Natural killer cell (primary cell): ENCODE measurements around the gene ADGRE3. TPM values are rescaled to one million over a fixed set of nuclear protein-coding genes. Genes with fewer than 3 reads are reported as not detected.
A peak's percentile ranks its signal among the peaks of the same experiment; 100 is the strongest.
"Not testable (repeated sequence)": the region's sequence is repeated elsewhere in the genome, so short reads cannot be mapped to it uniquely, and the experiment has no call there.

Source experiments
- ATAC-seq, 3 donors: fragments of 150-1000 bp in 2 of 3; fragments of 200-7000 bp in 1 of 3; cut with Tn5 transposase; 1 replicate in 1 of 3; 2 replicates in 2 of 3; pipeline ENCODE4 v1.10.0; 2021; ENCODE audit warnings: mild to moderate bottlenecking in 2 of 3, moderate library complexity in 2 of 3
- DNase-seq, 2 donors: peaks; one replicate each; pipeline versions ENCODE4 v3.0.0 to v3.0.0-alpha.2; 2013 to 2021; ENCODE audit warnings: mixed read lengths in 1 of 2
- H3K27ac ChIP-seq: one replicate; pipeline ENCODE4 v1.5.1; 2013; ENCODE audit warnings: mild to moderate bottlenecking, low read length
- H3K27me3 ChIP-seq: one replicate; pipeline ENCODE4 v1.6.1; 2013; ENCODE audit warnings: low read length; ENCODE audit not compliant: control insufficient read depth, insufficient read depth
- H3K36me3 ChIP-seq: one replicate; pipeline ENCODE4 v1.6.1; 2013; ENCODE audit warnings: low read length; ENCODE audit not compliant: control insufficient read depth, insufficient read depth
- H3K4me1 ChIP-seq: one replicate; pipeline ENCODE4 v1.6.1; 2013; ENCODE audit warnings: low read length; ENCODE audit not compliant: control insufficient read depth, insufficient read depth
- H3K4me3 ChIP-seq: one replicate; pipeline ENCODE4 v1.5.1; 2013; ENCODE audit warnings: low read length
- H3K9me3 ChIP-seq: one replicate; pipeline ENCODE4 v1.6.1; 2013; ENCODE audit warnings: low read length; ENCODE audit not compliant: control insufficient read depth, insufficient read depth
- H3K27ac Mint-ChIP-seq, 2 donors: one replicate each; pipeline ENCODE4 v1.8.0; 2022; ENCODE audit warnings: mild to moderate bottlenecking in 2 of 2, mixed read lengths in 2 of 2, moderate library complexity in 1 of 2
- H3K27me3 Mint-ChIP-seq, 2 donors: one replicate each; pipeline ENCODE4 v1.8.0; 2022; ENCODE audit warnings: low read depth in 2 of 2, mixed read lengths in 2 of 2
- H3K36me3 Mint-ChIP-seq: one replicate; pipeline ENCODE4 v1.8.0; 2022; ENCODE audit warnings: mixed read lengths
- H3K4me1 Mint-ChIP-seq, 2 donors: one replicate each; pipeline ENCODE4 v1.8.0; 2022; ENCODE audit warnings: mixed read lengths in 2 of 2
- H3K4me3 Mint-ChIP-seq: one replicate; pipeline ENCODE4 v1.8.0; 2022; ENCODE audit warnings: mild to moderate bottlenecking, moderate library complexity, mixed read lengths
- H3K9me3 Mint-ChIP-seq, 2 donors: one replicate each; pipeline ENCODE4 v1.8.0; 2022; ENCODE audit warnings: mixed read lengths in 2 of 2
- WGBS: methylation state at CpG from one replicate; pipeline ENCODE4 v1.1.7; 2013; ENCODE audit warnings: missing lambda C conversion rate; ENCODE audit not compliant: insufficient coverage; 5-methylcytosine and 5-hydroxymethylcytosine counted together
- intact Hi-C: fragments of 100-400 bp; cut with micrococcal nuclease; formaldehyde crosslinking; loops from one replicate; pipeline ENCODE4 v1.14.2; 2022
- total RNA-seq, 4 donors: library from RNA; stranded (reverse); fragments of 120-200 nt in 1 of 4; gene quantifications; one replicate each; pipeline versions ENCODE4 v1.2.3 to v1.2.4, GENCODE V29; 2013 to 2022
- TF ChIP-seq, protein P1 (sequence below): fragments of 200-600 bp; IDR thresholded peaks from one replicate; pipeline ENCODE4 v1.8.0; 2022; ENCODE audit warnings: antibody characterized with exemption

The ADGRE3 gene
- total RNA-seq, 3 donors from 2014 or later (not counting 1 experiment from before 2014, with no cell fraction given) = 0.59 to 9.1 (median 1.0) TPM

DNA sequence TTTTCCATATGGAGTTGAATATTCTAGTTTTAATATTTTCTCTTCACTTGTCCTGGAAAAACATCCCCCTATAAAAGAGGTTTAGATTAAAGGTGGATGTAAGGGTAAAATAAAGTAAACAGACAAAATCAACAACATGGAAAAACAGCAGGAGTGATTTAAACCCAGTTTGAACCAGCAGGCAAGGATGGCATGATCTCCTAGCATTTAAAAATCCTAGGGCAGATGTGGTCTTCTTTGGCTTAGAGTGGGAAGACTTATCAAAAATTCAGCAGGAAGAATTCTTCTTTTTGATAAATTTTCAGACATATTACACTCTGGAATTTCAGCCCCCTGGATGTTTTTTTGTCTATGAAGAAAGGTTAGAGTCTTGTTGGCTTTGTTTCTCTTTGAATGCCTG is 55.2 kb downstream of the ADGRE3 start:
- peaks cover 11% of the 10 kb centered on the region for H3K9me3 ChIP-seq
- H3K27me3 ChIP-seq = no peaks in the 10 kb centered on the region
- ATAC-seq (no peak), DNase-seq (no peak)
- peaks cover 6% of the 10 kb centered on the region in 2 donors for H3K27me3 Mint-ChIP-seq
- no peak overlapping the region for H3K4me3 ChIP-seq
- peaks cover 13% of the 10 kb centered on the region for H3K36me3 Mint-ChIP-seq
- no peak overlapping the region for H3K27ac Mint-ChIP-seq
- H3K27ac ChIP-seq = no peak overlapping the region
- no peaks in the 10 kb centered on the region for H3K36me3 ChIP-seq
- intact Hi-C loops = no loop called here
- peaks cover 6% of the 10 kb centered on the region for H3K4me1 ChIP-seq
- peaks cover 0 to 8% of the 10 kb centered on the region in 2 donors for H3K9me3 Mint-ChIP-seq
- TF ChIP-seq, protein P1, sequence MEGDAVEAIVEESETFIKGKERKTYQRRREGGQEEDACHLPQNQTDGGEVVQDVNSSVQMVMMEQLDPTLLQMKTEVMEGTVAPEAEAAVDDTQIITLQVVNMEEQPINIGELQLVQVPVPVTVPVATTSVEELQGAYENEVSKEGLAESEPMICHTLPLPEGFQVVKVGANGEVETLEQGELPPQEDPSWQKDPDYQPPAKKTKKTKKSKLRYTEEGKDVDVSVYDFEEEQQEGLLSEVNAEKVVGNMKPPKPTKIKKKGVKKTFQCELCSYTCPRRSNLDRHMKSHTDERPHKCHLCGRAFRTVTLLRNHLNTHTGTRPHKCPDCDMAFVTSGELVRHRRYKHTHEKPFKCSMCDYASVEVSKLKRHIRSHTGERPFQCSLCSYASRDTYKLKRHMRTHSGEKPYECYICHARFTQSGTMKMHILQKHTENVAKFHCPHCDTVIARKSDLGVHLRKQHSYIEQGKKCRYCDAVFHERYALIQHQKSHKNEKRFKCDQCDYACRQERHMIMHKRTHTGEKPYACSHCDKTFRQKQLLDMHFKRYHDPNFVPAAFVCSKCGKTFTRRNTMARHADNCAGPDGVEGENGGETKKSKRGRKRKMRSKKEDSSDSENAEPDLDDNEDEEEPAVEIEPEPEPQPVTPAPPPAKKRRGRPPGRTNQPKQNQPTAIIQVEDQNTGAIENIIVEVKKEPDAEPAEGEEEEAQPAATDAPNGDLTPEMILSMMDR = no peak
- no peaks in the 10 kb centered on the region for H3K4me1 Mint-ChIP-seq
- no peak overlapping the region for H3K4me3 Mint-ChIP-seq

DNA sequence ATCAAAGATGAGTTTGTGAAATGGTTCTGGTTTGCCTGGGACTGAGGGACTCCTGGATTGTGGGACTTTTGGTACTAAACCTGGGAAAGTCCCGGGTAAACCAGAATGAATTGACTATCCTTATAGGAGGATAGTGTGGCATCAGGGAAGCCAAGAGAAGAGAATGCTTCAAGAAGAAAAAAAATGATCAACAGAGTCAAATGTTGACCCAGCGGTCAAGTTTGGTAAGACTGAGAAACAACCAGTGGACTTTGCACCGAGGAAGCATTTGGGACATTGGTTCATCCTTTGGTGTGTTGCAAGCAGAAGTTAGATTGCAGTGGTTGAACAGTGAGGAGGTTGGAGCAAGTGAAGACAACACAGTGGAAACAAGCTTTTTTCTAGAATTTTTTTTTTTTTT is 58.2 kb downstream of the ADGRE3 start:
- intact Hi-C loops = no loop called here
- Mint-ChIP-seq H3K4me1 (no peaks in the 10 kb centered on the region), H3K27me3 (peaks cover 6% of the 10 kb centered on the region in 2 donors), H3K9me3 (peaks cover 0 to 8% of the 10 kb centered on the region in 2 donors), H3K4me3 (no peak overlapping the region), H3K27ac (no peak overlapping the region), H3K36me3 (peaks cover 13% of the 10 kb centered on the region)
- WGBS = 92% methylated on average over 3 of the region's 3 CpGs
- DNase-seq (no peak), ATAC-seq (no peak)
- no peak overlapping the region for H3K4me3 ChIP-seq
- TF ChIP-seq, protein P1 = no peak
- no peaks in the 10 kb centered on the region for H3K36me3 ChIP-seq
- peaks cover 17% of the 10 kb centered on the region for H3K4me1 ChIP-seq
- no peak overlapping the region for H3K27ac ChIP-seq
- H3K27me3 ChIP-seq = no peaks in the 10 kb centered on the region
- H3K9me3 ChIP-seq = peaks cover 11% of the 10 kb centered on the region

DNA sequence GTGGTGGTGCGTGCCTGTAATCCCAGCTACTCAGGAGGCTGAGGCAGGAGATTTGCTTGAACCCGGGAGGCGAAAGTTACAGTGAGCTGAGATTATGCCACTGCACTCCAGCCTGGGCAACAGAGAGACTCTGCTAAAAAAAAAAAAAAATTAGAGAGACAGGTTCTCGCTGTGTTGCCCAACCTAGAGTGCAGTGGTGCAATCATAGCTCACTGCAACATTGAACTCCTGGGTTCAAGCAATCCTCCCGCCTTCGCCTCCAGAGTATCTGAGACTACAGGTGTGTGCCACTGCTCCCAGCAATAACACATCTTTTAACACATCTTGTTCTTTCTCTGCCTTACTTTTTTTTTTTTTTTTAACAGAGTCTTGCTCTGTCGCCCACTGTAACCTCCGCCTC is 59.0 kb downstream of the ADGRE3 start:
- peaks cover 17% of the 10 kb centered on the region for H3K4me1 ChIP-seq

DNA sequence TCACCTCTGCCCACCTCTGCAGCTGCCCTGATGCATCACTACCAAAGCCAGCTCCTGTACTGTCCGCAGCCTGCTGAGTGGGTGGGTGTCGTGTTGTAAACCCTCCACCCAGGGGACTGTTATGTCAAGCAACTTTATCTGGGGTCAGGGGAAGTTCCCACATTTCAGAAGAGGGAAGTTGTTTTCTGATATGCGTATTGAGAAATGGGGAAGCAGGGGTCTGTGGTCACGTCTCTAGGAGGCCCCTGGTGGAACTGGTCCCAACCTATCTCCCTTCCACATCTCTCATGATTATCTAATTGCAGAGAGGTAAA is 60.6 kb downstream of the ADGRE3 start:
- Mint-ChIP-seq H3K4me3 (no peak overlapping the region), H3K27me3 (peaks cover 6 to 9% of the 10 kb centered on the region in 2 donors), H3K4me1 (no peaks in the 10 kb centered on the region), H3K27ac (peak overlapping the region in 1 of 2 donors; percentile 57), H3K36me3 (peaks cover 4% of the 10 kb centered on the region), H3K9me3 (no peaks in the 10 kb centered on the region)
- DNase-seq (peak in 1 of 2 donors; percentile 9), ATAC-seq (peak in 2 of 3 donors; percentile 42 to 90)
- WGBS = 15% methylated on average over 2 of the region's 4 CpGs
- Histone ChIP-seq H3K4me1 (peaks cover 17% of the 10 kb centered on the region), H3K9me3 (peaks cover 5% of the 10 kb centered on the region), H3K36me3 (no peaks in the 10 kb centered on the region), H3K27ac (peak overlapping the region; percentile 75), H3K4me3 (no peak overlapping the region), H3K27me3 (no peaks in the 10 kb centered on the region)
- intact Hi-C loops = no loop called here
- TF ChIP-seq, protein P1 = no peak

More for the DNA sequence above, 59.0 kb downstream of the ADGRE3 start:
- H3K27ac Mint-ChIP-seq = no peak overlapping the region
- H3K36me3 Mint-ChIP-seq = peaks cover 13% of the 10 kb centered on the region
- 95% methylated on average over 8 of the region's 8 CpGs for WGBS
- TF ChIP-seq, protein P1 = no peak
- no peaks in the 10 kb centered on the region for H3K27me3 ChIP-seq
- H3K9me3 Mint-ChIP-seq = peaks cover 0 to 8% of the 10 kb centered on the region in 2 donors
- peaks cover 11% of the 10 kb centered on the region for H3K9me3 ChIP-seq
- H3K27ac ChIP-seq = no peak overlapping the region
- no peak for ATAC-seq
- intact Hi-C loops = no loop called here
- no peak for DNase-seq
- H3K36me3 ChIP-seq = no peaks in the 10 kb centered on the region
- no peak overlapping the region for H3K4me3 ChIP-seq
- no peak overlapping the region for H3K4me3 Mint-ChIP-seq
- H3K27me3 Mint-ChIP-seq = peaks cover 6% of the 10 kb centered on the region in 2 donors
- H3K4me1 Mint-ChIP-seq = no peaks in the 10 kb centered on the region

DNA sequence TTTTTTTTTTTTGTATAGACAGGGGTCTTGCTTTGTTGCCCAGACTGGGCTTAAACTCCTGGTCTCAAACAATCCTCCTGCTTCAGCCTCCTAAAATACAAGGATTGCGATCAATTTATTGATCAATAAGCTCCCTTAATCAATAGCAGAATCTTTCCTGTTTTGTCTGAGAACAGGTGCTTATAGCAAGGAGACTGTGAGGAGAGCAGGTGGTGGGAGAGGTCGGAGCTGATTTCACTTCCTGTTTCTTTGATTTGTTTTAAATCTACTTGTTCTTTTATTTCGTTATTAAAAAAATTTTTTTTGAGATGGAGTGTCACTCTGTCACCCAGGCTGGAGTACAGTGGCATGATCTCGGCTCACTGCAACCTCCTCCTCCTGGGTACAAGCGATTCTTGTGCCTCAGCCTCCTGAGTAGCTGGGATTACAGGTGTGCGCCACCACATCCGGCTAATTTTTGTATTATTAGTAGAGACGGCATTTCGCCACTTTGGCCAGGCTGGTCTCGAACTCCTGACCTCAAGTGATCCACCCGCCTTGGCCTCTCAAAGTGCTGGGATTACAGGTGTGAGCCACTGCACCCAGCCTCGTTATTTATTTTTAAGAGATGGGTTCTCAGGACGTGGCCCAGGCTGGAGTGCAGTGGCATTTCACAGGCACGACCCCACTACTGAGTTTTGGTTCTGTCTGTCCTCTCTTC is 61.1 kb downstream of the ADGRE3 start:
- ATAC-seq = not testable (repeated sequence)
- WGBS = 56% methylated on average over 12 of the region's 14 CpGs
- peak overlapping the region; percentile 75 for H3K27ac ChIP-seq

More for the DNA sequence above, 61.1 kb downstream of the ADGRE3 start:
- H3K9me3 Mint-ChIP-seq, H3K36me3 Mint-ChIP-seq, DNase-seq, H3K27me3 Mint-ChIP-seq, H3K9me3 ChIP-seq, intact Hi-C loops, H3K4me3 ChIP-seq, H3K27me3 ChIP-seq, H3K4me3 Mint-ChIP-seq, H3K4me1 Mint-ChIP-seq, H3K36me3 ChIP-seq: not testable (repeated sequence)
- peaks cover 17% of the 10 kb centered on the region for H3K4me1 ChIP-seq
- H3K27ac Mint-ChIP-seq = peak overlapping the region in 1 of 2 donors; percentile 57
